ENCODE measurements around the gene TBC1D23.

Gene TBC1D23

GRCh38 chr3:100260685-100261484 lies at the start of gene TBC1D23:
TSS of gene TBC1D23 (plus strand) at chr3:100260992. CDS start at chr3:100261019, 27 bp downstream.
- in situ Hi-C loops (cut with HindIII; ENCODE audit: low sequenced_read_pairs), result no loop called here
- peak within 1 kb of the TSS; percentile 100 for H3K4me3 ChIP-seq (ENCODE audit: low read depth, low read length)
- no peak for TF ChIP-seq CTCF (IDR thresholded peaks at IDR 0.05; ENCODE audit: low read depth, low read length)
- DNase-seq (ENCODE audit: low read depth, low spot score), result peak; percentile 100

- H3K4me3 ChIP-seq (ENCODE audit: low read depth, low read length), result no peak overlapping the region
- no peak for TF ChIP-seq CTCF (IDR thresholded peaks at IDR 0.05; ENCODE audit: low read depth, low read length)
- peak; percentile 65 for DNase-seq (ENCODE audit: low read depth, low spot score)
- in situ Hi-C loops (cut with HindIII; ENCODE audit: low sequenced_read_pairs), result no loop called here
Observed at GRCh38 chr3:100213891-100214573, 46.8 kb upstream of the TBC1D23 start.

- H3K4me3 ChIP-seq (ENCODE audit: low read depth, low read length), result no peak overlapping the region
- no peak for DNase-seq (ENCODE audit: low read depth, low spot score)
- in situ Hi-C loops (cut with HindIII; ENCODE audit: low sequenced_read_pairs), result no loop called here
- no peak for TF ChIP-seq CTCF (IDR thresholded peaks at IDR 0.05; ENCODE audit: low read depth, low read length)
Observed at GRCh38 chr3:100214574-100214964, 46.2 kb upstream of the TBC1D23 start.

- DNase-seq (ENCODE audit: low read depth, low spot score), result peak; percentile 49
- no peak for TF ChIP-seq CTCF (IDR thresholded peaks at IDR 0.05; ENCODE audit: low read depth, low read length)
- in situ Hi-C loops (cut with HindIII; ENCODE audit: low sequenced_read_pairs), result no loop called here
- H3K4me3 ChIP-seq (ENCODE audit: low read depth, low read length), result no peak overlapping the region
Observed at GRCh38 chr3:100216713-100217112, 44.1 kb upstream of the TBC1D23 start.

- TF ChIP-seq CTCF (IDR thresholded peaks at IDR 0.05; ENCODE audit: low read depth, low read length), result no peak
- in situ Hi-C loops (cut with HindIII; ENCODE audit: low sequenced_read_pairs), result no loop called here
- H3K4me3 ChIP-seq (ENCODE audit: low read depth, low read length), result no peak overlapping the region
- no peak for DNase-seq (ENCODE audit: low read depth, low spot score)
Observed at GRCh38 chr3:100221159-100221558, 39.6 kb upstream of the TBC1D23 start.

GRCh38 chr3:100225193-100225592 lies 35.6 kb upstream of the TBC1D23 start:
- no peak for DNase-seq (ENCODE audit: low read depth, low spot score)
- in situ Hi-C loops (cut with HindIII; ENCODE audit: low sequenced_read_pairs), result no loop called here
- no peak for TF ChIP-seq CTCF (IDR thresholded peaks at IDR 0.05; ENCODE audit: low read depth, low read length)
- H3K4me3 ChIP-seq (ENCODE audit: low read depth, low read length), result no peak overlapping the region

Measured in astrocyte of the spinal cord (primary cell).